ENCODE measurements around the gene FKBP11. TPM values are rescaled to one million over a fixed set of nuclear protein-coding genes. Genes with fewer than 3 reads are reported as not detected.

FKBP11 gene
- total RNA-seq, 6 experiments from 2014 or later = 34.9 to 59.5 (median 52.5) TPM

- no peak for ATAC-seq
- H3K9me3 ChIP-seq = no peaks in the 10 kb centered on the region
- TF ChIP-seq POLR2A (IDR thresholded peaks at IDR 0.05) = no peak
- TF ChIP-seq CTCF (IDR thresholded peaks at IDR 0.05) = no peak
- H3K4me3 ChIP-seq = no peak overlapping the region
- no peak overlapping the region for H3K27ac ChIP-seq
- peaks cover 11 to 33% of the 10 kb centered on the region in 2 donors for H3K27me3 ChIP-seq
- intact Hi-C loops (cut with DNase I) = no loop called here
- no peaks in the 10 kb centered on the region for H3K36me3 ChIP-seq
- WGBS (ENCODE audit: insufficient coverage, low coverage, low lambda C conversion rate, missing lambda C conversion rate) = 7% methylated on average over 11 of the region's 23 CpGs
- H3K4me1 ChIP-seq = peaks cover 0 to 9% (median 0%) of the 10 kb centered on the region in 4 donors
- no peak for DNase-seq
These were observed 47.1 kb upstream of the FKBP11 start for GRCh38 chr12:48972213-48972951.

- Histone ChIP-seq H3K4me1 (peaks cover 0 to 9% (median 0%) of the 10 kb centered on the region in 4 donors), H3K27ac (no peak overlapping the region), H3K36me3 (no peaks in the 10 kb centered on the region), H3K4me3 (no peak overlapping the region), H3K9me3 (no peaks in the 10 kb centered on the region), H3K27me3 (peaks cover 11 to 24% of the 10 kb centered on the region in 2 donors)
- TF ChIP-seq CTCF (IDR thresholded peaks at IDR 0.05) (no peak), POLR2A (IDR thresholded peaks at IDR 0.05) (no peak)
- ATAC-seq = no peak
- intact Hi-C loops (cut with DNase I) = no loop called here
- DNase-seq = no peak
- WGBS (ENCODE audit: insufficient coverage, low coverage, low lambda C conversion rate, missing lambda C conversion rate) = 25% methylated on average over 8 of the region's 10 CpGs
These were observed 45.5 kb upstream of the FKBP11 start for GRCh38 chr12:48970702-48971334.

- Histone ChIP-seq H3K27ac (no peak overlapping the region), H3K9me3 (no peaks in the 10 kb centered on the region), H3K36me3 (no peaks in the 10 kb centered on the region), H3K4me3 (no peak overlapping the region), H3K4me1 (peaks cover 0 to 9% (median 0%) of the 10 kb centered on the region in 4 donors), H3K27me3 (peaks cover 11 to 24% of the 10 kb centered on the region in 2 donors)
- TF ChIP-seq CTCF (IDR thresholded peaks at IDR 0.05) (no peak), POLR2A (IDR thresholded peaks at IDR 0.05) (no peak)
- DNase-seq = no peak
- intact Hi-C loops (cut with DNase I) = no loop called here
- 12% methylated on average over 9 of the region's 77 CpGs for WGBS (ENCODE audit: insufficient coverage, low coverage, low lambda C conversion rate, missing lambda C conversion rate)
- ATAC-seq = peak in 3 of 4 donors; percentile 5 to 23 (median 22)
These were observed 44.8 kb upstream of the FKBP11 start for GRCh38 chr12:48969833-48970701.

GRCh38 chr12:48969160-48969771 lies 44.0 kb upstream of the FKBP11 start:
- no peaks in the 10 kb centered on the region for H3K9me3 ChIP-seq
- DNase-seq (no peak), ATAC-seq (no peak)
- intact Hi-C loops (cut with DNase I) = no loop called here
- TF ChIP-seq CTCF (IDR thresholded peaks at IDR 0.05) = no peak
- no peak for TF ChIP-seq POLR2A (IDR thresholded peaks at IDR 0.05)
- peaks cover 11 to 24% of the 10 kb centered on the region in 2 donors for H3K27me3 ChIP-seq
- no peak overlapping the region for H3K4me3 ChIP-seq
- H3K36me3 ChIP-seq = no peaks in the 10 kb centered on the region
- 58% methylated on average over 6 of the region's 8 CpGs for WGBS (ENCODE audit: insufficient coverage, low coverage, low lambda C conversion rate, missing lambda C conversion rate)
- H3K27ac ChIP-seq = no peak overlapping the region
- H3K4me1 ChIP-seq = peaks cover 0 to 9% (median 0%) of the 10 kb centered on the region in 4 donors
